Omental fat pad (tissue), 4 donors: ENCODE data around the gene BCCIP. TPM values are rescaled to one million over a fixed set of nuclear protein-coding genes. Genes with fewer than 3 reads are reported as not detected.

Source experiments
- ATAC-seq: fragments of 150-250 bp; one replicate; pipeline ENCODE4 v1.9.1; 2016; ENCODE audit warnings: mild to moderate bottlenecking, moderate library complexity; ENCODE audit not compliant: low FRiP score
- DNase-seq: peaks from one replicate; pipeline ENCODE4 v3.0.0-alpha.2; 2019; ENCODE audit warnings: low spot score
- total RNA-seq, 4 donors: library from RNA; depleted of rRNA; stranded (reverse); fragments of >200 nt; gene quantifications; one replicate each; pipeline ENCODE4 v1.1.0, GENCODE V29; 2016
- TF ChIP-seq, protein P1 (sequence below), 3 donors: fragments of 450-650 bp; IDR thresholded peaks; one replicate each; pipeline ENCODE4 v1.5.1; 2016 to 2017; ENCODE audit warnings: antibody characterized with exemption in 3 of 3, mild to moderate bottlenecking in 3 of 3, moderate library complexity in 2 of 3

Gene BCCIP
- total RNA-seq, 4 donors from 2014 or later = 39.6 to 93.8 (median 44.9) TPM

DNA sequence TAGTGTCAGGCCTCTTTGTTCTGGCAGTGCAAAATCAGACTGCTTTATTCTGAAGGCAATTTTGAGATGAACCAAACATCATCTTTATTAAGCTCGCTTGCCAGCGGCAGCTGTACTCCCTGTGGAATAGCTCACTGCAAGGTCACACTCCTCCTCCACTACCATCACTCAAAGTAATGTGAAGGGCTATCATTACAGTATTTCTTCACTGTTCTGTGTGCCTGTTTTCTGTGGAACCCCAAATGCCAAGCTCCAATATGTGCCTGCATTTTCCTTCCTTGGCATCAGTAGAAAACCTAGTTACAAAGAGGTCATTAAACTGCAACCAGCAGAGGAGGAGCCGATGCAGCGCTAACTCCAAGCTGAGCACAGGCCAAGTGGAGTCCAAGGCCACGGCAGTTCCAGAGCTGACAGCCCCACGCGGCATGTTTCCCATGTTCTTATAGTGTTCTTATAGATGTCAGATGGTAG, 21.4 kb downstream of the BCCIP start:
- TF ChIP-seq, protein P1, sequence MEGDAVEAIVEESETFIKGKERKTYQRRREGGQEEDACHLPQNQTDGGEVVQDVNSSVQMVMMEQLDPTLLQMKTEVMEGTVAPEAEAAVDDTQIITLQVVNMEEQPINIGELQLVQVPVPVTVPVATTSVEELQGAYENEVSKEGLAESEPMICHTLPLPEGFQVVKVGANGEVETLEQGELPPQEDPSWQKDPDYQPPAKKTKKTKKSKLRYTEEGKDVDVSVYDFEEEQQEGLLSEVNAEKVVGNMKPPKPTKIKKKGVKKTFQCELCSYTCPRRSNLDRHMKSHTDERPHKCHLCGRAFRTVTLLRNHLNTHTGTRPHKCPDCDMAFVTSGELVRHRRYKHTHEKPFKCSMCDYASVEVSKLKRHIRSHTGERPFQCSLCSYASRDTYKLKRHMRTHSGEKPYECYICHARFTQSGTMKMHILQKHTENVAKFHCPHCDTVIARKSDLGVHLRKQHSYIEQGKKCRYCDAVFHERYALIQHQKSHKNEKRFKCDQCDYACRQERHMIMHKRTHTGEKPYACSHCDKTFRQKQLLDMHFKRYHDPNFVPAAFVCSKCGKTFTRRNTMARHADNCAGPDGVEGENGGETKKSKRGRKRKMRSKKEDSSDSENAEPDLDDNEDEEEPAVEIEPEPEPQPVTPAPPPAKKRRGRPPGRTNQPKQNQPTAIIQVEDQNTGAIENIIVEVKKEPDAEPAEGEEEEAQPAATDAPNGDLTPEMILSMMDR (IDR thresholded peaks at IDR 0.05) = no peak
- DNase-seq (no peak), ATAC-seq (no peak)

DNA sequence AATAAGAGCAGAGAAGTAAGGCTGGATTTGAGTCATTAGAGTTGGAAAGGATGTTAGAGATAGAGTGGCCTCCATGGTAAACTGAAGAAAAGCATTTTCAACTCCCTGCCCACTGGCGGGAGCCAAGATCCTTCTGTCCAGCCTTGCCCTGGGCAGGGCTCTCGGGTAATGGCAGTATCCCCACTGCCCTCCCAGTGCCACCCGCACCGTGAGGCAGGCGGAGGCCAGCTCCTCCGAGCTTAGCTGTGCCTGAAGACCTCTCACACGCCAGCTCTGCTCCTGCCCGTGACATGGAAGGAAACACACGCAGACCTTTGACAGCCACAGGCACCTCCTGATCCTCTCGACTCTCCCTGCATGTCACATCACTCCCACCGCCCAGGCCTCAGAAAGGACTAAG, 22.3 kb downstream of the BCCIP start:
- TF ChIP-seq, protein P1 (IDR thresholded peaks at IDR 0.05) = no peak

DNA sequence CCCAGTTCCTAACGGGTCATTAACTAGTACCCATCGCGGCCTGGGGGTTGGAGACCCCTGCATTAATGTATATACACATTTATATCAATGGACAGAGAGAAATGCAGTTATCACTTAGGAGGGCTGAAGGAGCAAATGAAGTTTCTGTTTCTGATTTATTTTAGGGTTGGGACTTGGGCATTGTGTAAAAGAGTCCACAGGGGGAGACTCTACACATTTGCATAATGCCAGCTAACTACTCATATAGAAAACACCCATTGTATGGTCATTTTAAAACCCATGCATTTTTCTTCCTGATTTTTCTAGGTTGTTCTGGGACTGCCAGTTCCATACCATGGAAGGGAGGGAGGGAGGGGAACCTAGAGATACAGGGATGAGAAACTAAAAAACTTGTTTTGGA, 23.5 kb downstream of the BCCIP start:
- DNase-seq (no peak), ATAC-seq (no peak)
- TF ChIP-seq, protein P1 (IDR thresholded peaks at IDR 0.05) = no peak

More for the DNA sequence above, 22.3 kb downstream of the BCCIP start:
- DNase-seq (no peak), ATAC-seq (no peak)

DNA sequence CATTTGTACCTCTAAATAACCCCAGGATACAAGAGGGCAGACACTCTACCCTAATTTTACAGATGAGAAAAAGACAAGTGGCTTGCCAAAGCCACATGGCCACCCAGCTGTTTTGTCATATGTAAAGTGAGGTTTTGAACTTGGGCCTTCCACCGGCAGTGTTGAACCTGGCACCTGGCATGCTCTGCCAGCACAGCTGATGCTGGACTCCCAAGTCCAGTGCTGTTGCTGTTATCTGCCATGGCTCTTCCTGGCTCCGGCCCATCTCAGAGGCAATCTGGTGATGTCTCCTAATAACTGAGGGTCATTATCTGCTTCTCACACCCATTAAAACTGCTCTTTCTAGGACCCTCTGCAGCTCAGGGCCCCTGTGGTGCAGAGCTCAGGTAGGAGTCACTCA, 25.0 kb downstream of the BCCIP start:
- TF ChIP-seq, protein P1 (IDR thresholded peaks at IDR 0.05) = no peak
- ATAC-seq (no peak), DNase-seq (no peak)

DNA sequence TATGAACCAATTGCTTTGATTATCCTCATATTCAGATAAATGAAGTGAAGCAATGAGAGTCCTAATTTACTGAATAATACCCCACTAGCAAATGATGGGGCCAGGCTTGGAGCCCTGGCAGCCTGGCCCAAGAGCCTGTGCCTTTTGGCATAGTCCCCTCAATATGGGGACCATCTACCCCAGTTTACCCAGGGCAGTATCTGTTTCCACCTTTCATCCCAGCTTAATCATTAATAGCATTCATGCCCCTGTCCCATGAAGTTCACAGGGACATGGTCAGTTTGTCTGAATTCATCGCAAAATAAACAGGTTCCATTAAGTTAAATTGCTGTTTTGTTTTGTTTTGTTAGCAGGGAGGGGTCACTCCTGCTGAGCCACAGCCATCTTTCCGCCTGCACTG, 25.5 kb downstream of the BCCIP start:
- DNase-seq (no peak), ATAC-seq (no peak)
- TF ChIP-seq, protein P1 (IDR thresholded peaks at IDR 0.05) = no peak

DNA sequence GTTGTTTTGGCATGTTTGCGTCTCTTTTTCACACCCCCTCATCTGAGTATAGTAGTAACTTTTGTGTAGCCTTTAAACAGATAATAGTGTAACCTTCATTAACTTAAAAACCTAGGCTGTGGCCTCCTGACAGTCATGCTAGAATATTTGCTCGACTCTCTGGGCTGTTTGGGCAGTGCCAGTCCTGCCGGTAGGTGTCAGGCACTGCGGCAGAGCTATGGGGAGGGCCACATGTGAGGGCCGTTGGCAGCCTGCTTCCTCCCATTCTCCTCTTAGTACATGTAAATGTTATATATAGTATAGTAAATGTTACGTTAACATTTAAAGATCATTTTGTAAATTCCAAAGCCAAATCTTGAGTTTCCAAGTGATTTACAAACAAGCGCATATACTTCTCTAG, 26.1 kb downstream of the BCCIP start:
- ATAC-seq (no peak), DNase-seq (no peak)

More for the DNA sequence above, 26.1 kb downstream of the BCCIP start:
- TF ChIP-seq, protein P1 (IDR thresholded peaks at IDR 0.05) = no peak
